Neural progenitor cell (in vitro differentiated cells): ENCODE measurements around the gene PADI3.

Experiments
- CTCF ChIP-seq: fragments of 200-600 bp; sonication (generic); IDR thresholded peaks from 2 replicates; pipeline ENCODE4 v1.5.1; 2017; ENCODE audit warnings: antibody characterized with exemption, mild to moderate bottlenecking
- EZH2 ChIP-seq: fragments of 200-600 bp; sonication (generic); IDR thresholded peaks from 2 replicates; pipeline ENCODE4 v1.6.1; 2017; ENCODE audit warnings: antibody characterized with exemption, mild to moderate bottlenecking, moderate library complexity

- TF ChIP-seq EZH2 (no peak), CTCF (no peak)
Observed at GRCh38 chr1:17308593-17308992, 59.7 kb downstream of the PADI3 start.
